Pancreas (tissue), 10 donors: Measurements from ENCODE around the gene ACTMAP. TPM values are rescaled to one million over a fixed set of nuclear protein-coding genes. Genes with fewer than 3 reads are reported as not detected.
A peak's percentile ranks its signal among the peaks of the same experiment; 100 is the strongest.

ENCODE experiments used
- ATAC-seq, 4 donors: fragments of 200-7000 bp; cut with Tn5 transposase; one replicate each; pipeline versions ENCODE4 v1.8.0 to v1.9.1; 2020; ENCODE audit warnings: mild to moderate bottlenecking in 4 of 4, moderate library complexity in 4 of 4
- DNase-seq, 6 donors: peaks; one replicate each; pipeline ENCODE4 v3.0.0-alpha.2; 2020
- FAIRE-seq: peaks from 2 replicates; lab custom pipeline; 2012; peaks lifted over from hg19 to GRCh38; lab: Jason Lieb, UNC
- H3K27ac ChIP-seq, 4 donors: fragments of 200-600 bp; sonication (generic); 1 replicate in 3 of 4; 2 replicates in 1 of 4; pipeline versions ENCODE4 v1.5.0 to v1.8.0; 2020
- H3K27me3 ChIP-seq, 4 donors: fragments of 200-600 bp; one replicate each; pipeline ENCODE4 v1.8.0; 2021
- H3K36me3 ChIP-seq, 3 donors: fragments of 200-600 bp; sonication (generic) in 1 of 3; one replicate each; pipeline versions ENCODE4 v1.5.0 to v1.8.0; 2020 to 2021
- H3K4me1 ChIP-seq, 3 donors: fragments of 200-600 bp; one replicate each; pipeline ENCODE4 v1.8.0; 2021
- H3K4me3 ChIP-seq, 4 donors: fragments of 200-600 bp; sonication (generic) in 2 of 4; one replicate each; pipeline versions ENCODE4 v1.5.0 to v1.8.0; 2020 to 2021
- H3K9me3 ChIP-seq, 4 donors: fragments of 200-600 bp; one replicate each; pipeline ENCODE4 v1.8.0; 2021
- WGBS, 2 donors: extraction: QIAGEN DNeasy Blood & Tissue Kit; methylation state at CpG; one replicate each; pipeline ENCODE4 v1.1.7; 2013; 5-methylcytosine and 5-hydroxymethylcytosine counted together
- intact Hi-C, 3 donors: fragments of 100-400 bp; cut with DNase I; formaldehyde crosslinking; loops; one replicate each; pipeline versions ENCODE4 v1.11.1 to v1.14.2; 2022
- polyA plus RNA-seq, 2 donors: library from polyadenylated mRNA; stranded (reverse); fragments of 200-250 nt; gene quantifications; one replicate each; pipeline ENCODE4 v1.2.3, GENCODE V29; 2013
- total RNA-seq, 6 donors: library from RNA; stranded (reverse); fragmentation: NEBNext Ultra II Directional in 4 of 6; extraction: Animal tissue kit (Norgen Biotek cat#: 25700) in 4 of 6; gene quantifications; one replicate each; pipeline versions ENCODE4 v1.2.1 to v1.2.4, GENCODE V29; 2021 to 2023
- TF ChIP-seq, protein P1 (sequence below), 4 donors: fragments of 200-600 bp; sonication (generic) in 3 of 4; IDR thresholded peaks; one replicate each; pipeline versions ENCODE4 v1.5.0 to v1.8.0; 2021; ENCODE audit warnings: antibody characterized with exemption in 4 of 4
- donor health status: healthy with polysubstance abuse.
- donor health status: DM: no; HTN: no; CAD: no; lungs with moderate emphysema.
- donor health status: DM: no; HTN: no; CAD: no.
- donor health status: control.
- donor health status: control.
- donor health status: Bipolar disorder and iron deficiency.
- donor health status: DM: yes; HTN: yes; CAD: no.
- donor health status: DM: no; HTN: no; CAD: no.
- donor health status: DM: no; HTN: no; CAD: no.
- donor health status: DM: yes; HTN: yes; CAD: no.

The ACTMAP gene
- total and polyA plus RNA-seq, 8 donors: 3.2 to 10.1 (median 4.5) TPM

DNA sequence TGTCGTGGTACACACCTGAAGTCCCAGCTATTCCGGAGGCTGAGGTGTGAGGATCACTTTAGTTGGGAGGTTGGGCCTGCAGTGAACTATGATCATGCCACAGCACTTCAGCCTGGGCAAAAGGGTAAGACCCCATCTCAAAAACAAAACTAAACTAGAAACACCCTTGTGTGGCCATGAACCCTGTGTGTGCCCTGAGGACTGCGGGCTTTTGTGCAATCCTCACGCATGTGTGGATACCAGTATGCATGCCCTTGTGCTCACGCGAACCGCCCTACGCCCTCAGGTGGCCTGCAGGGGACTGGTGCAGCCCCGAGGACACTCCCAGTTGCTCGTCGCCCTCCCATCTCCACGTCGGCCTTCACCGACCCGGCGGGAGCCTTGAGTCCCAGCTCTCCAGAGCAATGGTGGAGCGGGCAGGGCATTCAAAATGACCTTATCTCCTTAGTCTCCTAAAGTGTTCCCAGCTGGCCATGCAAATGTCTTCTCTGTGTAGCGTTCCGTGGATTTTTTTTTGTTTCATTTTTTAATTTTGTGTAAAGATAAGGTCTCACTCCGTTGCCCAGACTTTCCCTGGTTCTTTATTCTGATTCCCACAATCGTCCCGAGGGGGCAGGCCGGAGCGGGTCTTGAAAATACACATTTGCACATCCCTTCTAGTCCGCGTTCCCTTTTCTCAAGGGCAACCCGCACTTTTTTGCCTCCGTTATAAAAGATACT lies 47.8 kb upstream of the ACTMAP start:
- H3K36me3 ChIP-seq: no peaks in the 10 kb centered on the region
- WGBS, 2 donors: 8 to 9% methylated on average over 28 of the region's 28 CpGs
- peaks cover 16 to 35% (median 28%) of the 10 kb centered on the region in 3 donors for H3K4me1 ChIP-seq
- FAIRE-seq (no peak), DNase-seq (peak; percentile 71 to 89 (median 74)), ATAC-seq (peak; percentile 29 to 59 (median 54))
- peak overlapping the region; percentile 70 to 92 (median 82) for H3K27ac ChIP-seq
- intact Hi-C loops: no loop called here
- H3K27me3 ChIP-seq: no peaks in the 10 kb centered on the region
- TF ChIP-seq, protein P1, sequence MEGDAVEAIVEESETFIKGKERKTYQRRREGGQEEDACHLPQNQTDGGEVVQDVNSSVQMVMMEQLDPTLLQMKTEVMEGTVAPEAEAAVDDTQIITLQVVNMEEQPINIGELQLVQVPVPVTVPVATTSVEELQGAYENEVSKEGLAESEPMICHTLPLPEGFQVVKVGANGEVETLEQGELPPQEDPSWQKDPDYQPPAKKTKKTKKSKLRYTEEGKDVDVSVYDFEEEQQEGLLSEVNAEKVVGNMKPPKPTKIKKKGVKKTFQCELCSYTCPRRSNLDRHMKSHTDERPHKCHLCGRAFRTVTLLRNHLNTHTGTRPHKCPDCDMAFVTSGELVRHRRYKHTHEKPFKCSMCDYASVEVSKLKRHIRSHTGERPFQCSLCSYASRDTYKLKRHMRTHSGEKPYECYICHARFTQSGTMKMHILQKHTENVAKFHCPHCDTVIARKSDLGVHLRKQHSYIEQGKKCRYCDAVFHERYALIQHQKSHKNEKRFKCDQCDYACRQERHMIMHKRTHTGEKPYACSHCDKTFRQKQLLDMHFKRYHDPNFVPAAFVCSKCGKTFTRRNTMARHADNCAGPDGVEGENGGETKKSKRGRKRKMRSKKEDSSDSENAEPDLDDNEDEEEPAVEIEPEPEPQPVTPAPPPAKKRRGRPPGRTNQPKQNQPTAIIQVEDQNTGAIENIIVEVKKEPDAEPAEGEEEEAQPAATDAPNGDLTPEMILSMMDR (IDR thresholded peaks at IDR 0.05): peak in 2 of 4 donors; percentile 13 to 18
- peak overlapping the region; percentile 15 to 93 (median 30) for H3K4me3 ChIP-seq
- no peaks in the 10 kb centered on the region for H3K9me3 ChIP-seq

DNA sequence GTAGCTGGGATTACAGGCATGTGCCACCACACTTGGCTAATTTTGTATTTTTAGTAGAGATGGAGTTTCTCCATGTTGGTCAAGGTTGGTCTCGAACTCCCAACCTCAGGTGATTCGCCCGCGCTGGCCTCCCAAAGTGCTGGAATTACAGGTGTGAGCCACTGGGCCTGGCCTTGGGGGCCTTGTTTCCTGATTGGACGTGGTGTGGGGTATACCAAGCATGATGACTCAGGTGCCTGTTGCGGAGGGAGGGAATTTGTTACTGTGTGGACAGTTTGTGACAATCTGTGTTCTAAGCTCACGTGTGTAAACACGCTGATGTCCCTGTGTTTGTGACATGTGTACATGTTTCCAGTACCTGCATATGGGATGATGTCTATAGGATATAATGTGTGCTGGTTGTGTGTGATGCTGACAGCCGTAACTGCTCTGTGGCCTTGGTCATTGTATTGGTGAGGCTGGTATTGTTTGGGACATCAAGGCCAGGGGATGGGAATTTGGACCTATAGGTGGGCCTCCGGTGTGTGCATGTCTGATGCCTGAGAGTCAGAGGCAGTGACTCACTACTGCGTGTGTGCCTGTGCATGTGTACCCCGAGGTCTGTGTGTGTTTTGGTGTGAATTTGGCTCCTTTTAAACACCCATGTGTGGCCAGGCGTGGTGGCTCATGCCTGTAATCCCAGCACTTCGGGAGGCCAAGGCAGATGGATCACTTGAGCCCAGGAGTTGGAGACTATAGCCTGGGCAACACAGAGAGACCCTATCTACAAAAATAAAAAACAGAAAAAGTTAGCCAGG lies 47.1 kb upstream of the ACTMAP start:
- Histone ChIP-seq H3K36me3 (no peaks in the 10 kb centered on the region), H3K27me3 (no peaks in the 10 kb centered on the region), H3K27ac (peak overlapping the region; percentile 70 to 92 (median 82)), H3K4me3 (peak overlapping the region in 2 of 4 donors; percentile 31 to 93), H3K4me1 (peaks cover 16 to 28% (median 20%) of the 10 kb centered on the region in 3 donors), H3K9me3 (no peaks in the 10 kb centered on the region)
- WGBS, 2 donors: 94 to 96% methylated on average over 14 of the region's 14 CpGs
- no peak for DNase-seq
- ATAC-seq: no peak
- TF ChIP-seq, protein P1 (IDR thresholded peaks at IDR 0.05): no peak
- FAIRE-seq: no peak
- intact Hi-C loops: no loop called here

DNA sequence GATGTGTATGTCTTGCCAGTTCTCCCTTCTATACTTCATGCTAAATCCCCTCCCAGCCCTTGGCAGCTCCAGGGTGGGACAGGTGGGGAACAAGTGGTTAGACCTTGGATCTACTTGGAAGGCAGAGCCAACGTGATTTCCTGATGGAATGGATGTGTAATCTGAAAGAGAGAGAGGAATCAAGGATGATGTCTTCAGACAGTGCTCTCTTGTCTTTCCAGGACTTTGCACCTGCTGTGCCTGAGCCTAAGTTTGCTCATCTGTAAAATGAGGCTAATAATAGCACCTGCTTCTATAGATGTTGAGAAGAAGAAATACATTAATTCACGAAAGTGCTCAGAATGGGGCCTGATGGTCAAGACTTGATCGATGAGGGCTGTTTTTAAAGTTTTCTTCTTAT lies 41.7 kb upstream of the ACTMAP start:
- Histone ChIP-seq H3K9me3 (no peaks in the 10 kb centered on the region), H3K4me1 (no peaks in the 10 kb centered on the region), H3K4me3 (no peak overlapping the region), H3K36me3 (no peaks in the 10 kb centered on the region), H3K27ac (no peak overlapping the region), H3K27me3 (no peaks in the 10 kb centered on the region)
- 75 to 76% methylated on average over 3 of the region's 3 CpGs for WGBS, 2 donors
- no peak for ATAC-seq
- intact Hi-C loops: no loop called here
- TF ChIP-seq, protein P1 (IDR thresholded peaks at IDR 0.05): no peak
- DNase-seq: no peak
- no peak for FAIRE-seq

DNA sequence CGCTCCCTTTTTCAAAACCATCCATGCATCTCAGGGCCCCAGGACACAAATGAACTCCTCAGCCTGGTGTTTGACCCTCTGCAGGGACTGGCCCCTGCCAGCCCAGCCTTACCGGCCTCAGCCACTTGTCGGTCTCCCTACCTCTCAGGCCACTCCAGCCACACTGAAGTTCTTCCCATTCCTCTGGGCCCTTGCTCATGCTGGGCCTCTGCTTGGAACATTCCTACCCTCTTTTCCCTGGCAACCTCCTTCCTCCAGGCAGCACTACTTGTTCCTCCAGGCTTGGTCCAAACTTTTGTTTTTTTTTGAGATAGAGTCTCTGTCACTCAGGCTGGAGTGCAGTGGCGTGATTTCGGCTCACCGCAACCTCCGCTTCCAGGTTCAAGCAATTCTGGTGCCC lies 41.1 kb upstream of the ACTMAP start:
- FAIRE-seq: no peak
- intact Hi-C loops: no loop called here
- no peak for DNase-seq
- Histone ChIP-seq H3K36me3 (no peaks in the 10 kb centered on the region), H3K27ac (no peak overlapping the region), H3K4me3 (no peak overlapping the region), H3K9me3 (no peaks in the 10 kb centered on the region), H3K27me3 (no peaks in the 10 kb centered on the region), H3K4me1 (no peaks in the 10 kb centered on the region)
- TF ChIP-seq, protein P1 (IDR thresholded peaks at IDR 0.05): no peak
- 82 to 96% methylated on average over 7 of the region's 7 CpGs for WGBS, 2 donors
- ATAC-seq: no peak
